PC-3 (cell line): ENCODE measurements around the gene LRRC47.

Experiments
- EZH2 ChIP-seq: fragments of 300-600 bp; sonication (generic); IDR thresholded peaks from one replicate; pipeline ENCODE4 v1.6.1; 2017; ENCODE audit warnings: antibody characterized with exemption, mild to moderate bottlenecking, low read length; ENCODE audit not compliant: unreplicated experiment
- EZH2phosphoT487 ChIP-seq: fragments of 300-600 bp; sonication (generic); IDR thresholded peaks from 2 replicates; pipeline ENCODE4 v1.6.1; 2018; ENCODE audit warnings: mild to moderate bottlenecking, antibody characterized with exemption, low read length, borderline replicate concordance
- TF ChIP-seq, protein P1 (sequence below): fragments of 300-600 bp; sonication (generic); conservative IDR thresholded peaks from 2 replicates; pipeline ENCODE4 v1.5.1; 2017; ENCODE audit warnings: antibody characterized with exemption, low read depth, mild to moderate bottlenecking, low read length

DNA sequence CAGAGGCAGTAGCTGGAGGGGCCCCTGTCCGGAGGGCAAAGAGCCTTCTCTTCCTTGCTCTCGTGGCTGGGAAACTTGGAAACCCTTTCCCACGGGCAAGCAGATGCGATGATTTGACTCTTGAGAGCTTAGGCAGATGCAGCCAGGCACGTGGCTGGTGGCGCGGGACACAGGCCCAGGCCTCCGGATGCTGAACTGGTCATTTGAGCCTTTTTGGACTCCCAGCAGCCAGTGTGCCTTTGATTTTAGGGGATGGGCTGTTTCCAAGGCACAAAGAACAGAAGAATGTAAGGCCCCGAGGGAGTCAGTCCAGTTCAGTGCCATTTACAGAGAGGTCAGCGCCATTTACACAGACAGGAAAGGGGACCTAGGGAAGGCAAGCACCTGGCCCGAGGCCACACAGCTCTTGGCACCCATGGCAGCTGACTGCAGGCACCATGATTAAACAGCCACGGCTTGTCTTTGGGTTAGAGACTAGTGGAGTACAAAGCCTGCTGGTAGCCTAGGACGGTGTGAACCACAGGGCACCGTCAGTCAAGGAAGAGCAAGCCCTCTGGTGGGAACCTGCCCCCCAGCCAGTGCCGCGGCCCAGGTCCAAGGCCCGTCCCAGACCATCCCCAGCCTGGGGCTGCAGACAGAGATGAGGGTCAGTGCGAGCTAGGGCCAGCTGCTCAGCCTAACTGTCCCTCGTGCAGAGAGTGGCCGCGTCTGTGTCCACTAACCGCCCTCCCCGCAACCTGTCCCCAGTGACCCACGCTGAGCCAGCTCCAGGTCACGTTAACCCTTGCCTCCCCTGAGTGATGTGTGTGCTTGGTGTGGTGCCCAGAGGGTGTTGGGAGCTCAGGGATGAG is 64.5 kb downstream of the LRRC47 start:
- TF ChIP-seq, protein P1, sequence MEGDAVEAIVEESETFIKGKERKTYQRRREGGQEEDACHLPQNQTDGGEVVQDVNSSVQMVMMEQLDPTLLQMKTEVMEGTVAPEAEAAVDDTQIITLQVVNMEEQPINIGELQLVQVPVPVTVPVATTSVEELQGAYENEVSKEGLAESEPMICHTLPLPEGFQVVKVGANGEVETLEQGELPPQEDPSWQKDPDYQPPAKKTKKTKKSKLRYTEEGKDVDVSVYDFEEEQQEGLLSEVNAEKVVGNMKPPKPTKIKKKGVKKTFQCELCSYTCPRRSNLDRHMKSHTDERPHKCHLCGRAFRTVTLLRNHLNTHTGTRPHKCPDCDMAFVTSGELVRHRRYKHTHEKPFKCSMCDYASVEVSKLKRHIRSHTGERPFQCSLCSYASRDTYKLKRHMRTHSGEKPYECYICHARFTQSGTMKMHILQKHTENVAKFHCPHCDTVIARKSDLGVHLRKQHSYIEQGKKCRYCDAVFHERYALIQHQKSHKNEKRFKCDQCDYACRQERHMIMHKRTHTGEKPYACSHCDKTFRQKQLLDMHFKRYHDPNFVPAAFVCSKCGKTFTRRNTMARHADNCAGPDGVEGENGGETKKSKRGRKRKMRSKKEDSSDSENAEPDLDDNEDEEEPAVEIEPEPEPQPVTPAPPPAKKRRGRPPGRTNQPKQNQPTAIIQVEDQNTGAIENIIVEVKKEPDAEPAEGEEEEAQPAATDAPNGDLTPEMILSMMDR = no peak
- TF ChIP-seq EZH2phosphoT487 = no peak
- no peak for TF ChIP-seq EZH2
